GM21529 (cell line): ENCODE measurements around the gene HTR5A.

ENCODE experiments used
- ATAC-seq: cut with Tn5 transposase; IDR thresholded peaks from one replicate; pipeline ENCODE4 v1.9.1; 2021; ENCODE audit not compliant: unreplicated experiment

Gene HTR5A

GRCh38 chr7:155084969-155085368 lies 14.8 kb downstream of the HTR5A start:
- no peak for ATAC-seq

- no peak for ATAC-seq
Measured at GRCh38 chr7:155090684-155091083, 20.6 kb downstream of the HTR5A start.

GRCh38 chr7:155093596-155093995 lies 23.5 kb downstream of the HTR5A start:
- no peak for ATAC-seq

DNA sequence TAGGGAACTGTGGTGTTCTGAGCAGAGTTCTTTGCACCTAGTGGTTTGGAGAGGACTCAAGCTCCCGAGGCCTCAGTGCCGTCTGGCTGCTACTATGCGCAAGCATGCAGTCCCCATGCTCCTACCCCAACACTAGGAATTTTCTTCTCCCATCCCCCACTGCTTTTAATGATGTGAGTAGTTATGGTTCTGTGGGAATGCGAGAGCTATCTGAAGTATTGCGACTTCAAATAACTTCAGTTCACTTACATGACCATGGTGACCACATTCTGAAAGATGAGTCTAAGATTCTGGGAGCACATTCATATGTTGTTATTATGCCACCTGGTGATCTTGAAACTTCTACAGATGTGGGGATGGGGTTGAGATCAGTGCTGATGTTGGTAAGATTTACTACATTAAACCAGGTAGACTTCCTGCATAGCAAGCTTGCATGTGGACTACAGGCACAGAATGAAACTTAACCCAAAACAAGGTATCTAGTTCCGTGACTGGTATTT lies 24.6 kb downstream of the HTR5A start:
- no peak for ATAC-seq

GRCh38 chr7:155097338-155097737 lies 27.2 kb downstream of the HTR5A start:
- no peak for ATAC-seq

DNA sequence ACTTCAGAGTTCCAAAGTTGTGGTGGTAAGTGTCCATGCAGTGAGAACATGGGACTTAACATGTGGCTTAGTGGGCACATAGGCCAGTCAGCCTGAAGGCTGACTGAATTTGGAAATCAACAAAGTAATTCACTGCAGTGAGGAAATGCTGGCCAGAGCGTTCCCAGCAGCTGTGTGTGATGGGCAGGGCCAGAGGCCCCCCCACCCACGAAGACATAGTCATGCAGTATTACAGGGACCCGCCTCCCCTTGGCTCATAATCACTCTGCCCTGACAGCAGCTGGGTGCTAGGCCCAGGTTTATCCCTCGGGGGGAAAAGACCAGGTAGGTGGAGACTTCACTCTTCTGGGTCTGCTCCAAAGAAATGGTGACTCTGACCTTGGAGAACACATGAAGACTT lies 33.7 kb downstream of the HTR5A start:
- no peak for ATAC-seq

GRCh38 chr7:155104913-155105312 lies 34.8 kb downstream of the HTR5A start:
- ATAC-seq, result no peak

DNA sequence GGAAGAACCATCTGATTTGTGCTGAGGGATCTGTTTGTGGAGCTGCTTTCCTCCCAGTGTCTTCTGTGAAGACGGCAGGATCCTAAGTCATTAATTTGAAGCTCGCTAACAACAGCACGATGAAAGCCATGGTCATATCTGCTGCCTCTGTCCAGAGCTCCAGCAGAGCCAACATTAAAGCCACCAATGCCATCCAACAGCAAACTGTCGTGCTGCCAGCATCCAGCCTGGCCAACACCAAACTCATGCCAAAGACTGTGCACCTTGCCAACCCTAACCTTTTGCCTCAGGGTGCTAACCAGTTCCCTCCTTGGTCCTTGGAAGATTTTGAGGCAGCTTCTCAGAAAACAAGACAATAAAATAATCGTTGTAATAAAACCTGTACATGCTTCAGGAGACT lies 36.2 kb downstream of the HTR5A start:
- no peak for ATAC-seq

DNA sequence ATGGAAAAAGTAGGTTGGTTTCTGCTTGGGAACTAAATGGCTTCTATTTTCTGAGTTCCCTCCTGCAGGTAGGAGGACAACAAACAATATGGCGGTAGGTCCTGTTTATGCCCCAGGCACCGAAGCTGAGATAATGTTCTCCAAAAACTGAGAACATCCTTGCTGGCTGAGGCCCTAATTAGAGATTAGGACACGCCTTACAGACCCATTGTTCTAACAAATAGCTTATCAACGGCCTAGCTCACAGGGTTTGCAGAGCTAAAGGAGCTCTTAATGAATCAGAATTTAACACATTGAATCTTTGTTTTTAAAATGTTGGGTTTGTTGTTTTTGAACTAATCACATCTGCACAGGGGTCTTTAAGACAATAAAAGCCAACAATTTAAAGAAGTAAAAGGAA lies 37.0 kb downstream of the HTR5A start:
- no peak for ATAC-seq

DNA sequence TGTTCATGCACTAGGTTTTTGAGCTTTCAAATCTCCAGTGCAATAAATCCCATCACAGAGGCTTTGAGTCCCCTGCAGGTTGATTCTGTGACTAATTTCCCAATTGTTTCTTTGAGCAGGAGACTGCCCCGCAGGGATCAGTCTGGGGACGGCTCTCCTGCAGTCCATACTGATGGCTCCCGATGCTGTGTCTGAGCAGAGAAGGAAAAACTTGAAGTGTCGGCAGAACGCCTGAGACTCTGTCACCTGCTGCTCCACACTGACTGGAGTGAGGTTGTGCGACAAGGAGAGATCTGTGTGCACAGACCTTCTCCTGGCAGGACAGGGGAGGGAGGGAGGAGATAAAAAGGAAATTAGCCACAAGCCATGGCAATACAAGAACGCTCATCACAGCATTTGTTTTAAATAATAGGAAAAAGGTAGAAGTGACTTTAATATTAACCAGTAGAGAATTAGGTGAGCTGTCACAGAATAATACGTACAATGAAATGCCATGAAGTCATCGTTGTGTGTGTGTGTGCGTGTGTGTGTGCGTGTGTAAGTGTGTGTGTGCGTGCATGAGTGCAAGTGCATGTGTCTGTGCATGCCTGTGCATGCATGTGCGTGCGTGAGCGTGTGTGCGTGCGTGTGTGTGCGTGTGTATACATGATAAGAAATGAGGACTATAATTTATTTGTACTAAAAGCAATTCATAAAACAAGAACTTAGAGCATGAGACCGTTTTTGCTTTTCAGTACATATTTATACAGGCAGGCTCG lies 38.2 kb downstream of the HTR5A start:
- no peak for ATAC-seq

GRCh38 chr7:155109121-155109520 lies 39.0 kb downstream of the HTR5A start:
- ATAC-seq, result no peak

- ATAC-seq, result no peak
Measured at GRCh38 chr7:155115288-155115687, 45.2 kb downstream of the HTR5A start.

GRCh38 chr7:155119801-155120382 lies 49.8 kb downstream of the HTR5A start:
- ATAC-seq, result no peak

GRCh38 chr7:155120460-155120859 lies 50.3 kb downstream of the HTR5A start:
- ATAC-seq, result no peak

- ATAC-seq, result no peak
Measured at GRCh38 chr7:155122831-155123230, 52.7 kb downstream of the HTR5A start.

DNA sequence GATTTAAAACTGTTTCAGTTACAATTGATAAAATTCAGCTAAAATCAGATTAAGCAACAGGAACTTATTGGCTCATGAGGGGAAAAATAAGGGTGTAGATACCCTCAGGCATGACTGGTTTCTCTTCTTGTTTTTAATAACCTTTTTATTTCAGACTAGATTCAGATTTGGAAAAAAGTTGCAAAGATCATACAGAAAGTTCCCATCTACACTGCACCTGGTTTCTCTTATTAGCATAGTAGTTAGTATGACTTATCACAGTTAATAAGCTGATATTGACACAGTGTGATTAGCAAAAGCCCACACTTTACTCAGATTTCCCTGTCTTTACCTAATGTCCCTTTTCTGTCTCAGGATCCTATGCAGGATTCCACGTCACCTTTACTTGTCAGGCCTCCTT lies 53.3 kb downstream of the HTR5A start:
- ATAC-seq, result no peak

DNA sequence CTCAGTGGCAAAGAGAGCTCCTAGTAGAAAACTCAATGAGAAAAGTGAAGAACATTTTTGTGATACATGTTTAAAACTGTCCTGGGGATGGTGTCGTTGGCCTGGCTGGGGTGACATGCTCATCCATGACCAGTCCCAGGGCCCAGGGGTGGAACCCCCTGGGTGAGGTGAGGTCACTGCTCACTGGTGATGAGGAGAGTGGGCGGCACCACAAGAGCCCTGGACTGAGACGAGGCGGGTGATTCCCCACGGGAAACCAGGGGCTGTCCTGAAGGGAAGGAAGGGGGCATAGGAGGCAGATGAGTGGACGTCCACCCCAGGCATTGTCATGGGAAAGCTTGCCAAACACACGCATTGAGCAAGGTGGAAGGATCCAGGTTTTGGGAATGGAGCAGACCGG lies 54.6 kb downstream of the HTR5A start:
- ATAC-seq, result no peak

- no peak for ATAC-seq
Measured at GRCh38 chr7:155129186-155129585, 59.1 kb downstream of the HTR5A start.

GRCh38 chr7:155129789-155130188 lies 59.7 kb downstream of the HTR5A start:
- ATAC-seq, result no peak

- no peak for ATAC-seq
Measured at GRCh38 chr7:155130493-155130892, 60.4 kb downstream of the HTR5A start.

DNA sequence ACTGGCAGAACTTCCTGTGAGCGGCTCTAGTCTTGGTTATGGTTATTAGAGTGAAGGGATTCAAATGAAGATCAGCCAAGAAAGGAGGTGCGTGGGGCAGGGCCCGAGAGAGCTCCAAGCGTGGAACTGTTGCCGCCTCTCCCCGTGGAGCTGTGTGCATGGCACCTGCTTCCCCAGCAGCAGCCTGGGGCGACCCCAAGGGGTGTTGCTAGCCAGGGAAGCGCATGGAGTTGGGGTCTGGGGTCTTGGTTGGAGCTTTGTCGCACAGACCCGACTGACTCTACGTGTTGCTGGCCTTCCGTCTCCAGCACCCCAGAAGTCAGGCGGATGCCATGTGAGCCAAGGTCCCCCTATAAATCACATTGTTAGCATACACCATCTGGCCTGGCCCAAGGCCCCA lies 61.0 kb downstream of the HTR5A start:
- no peak for ATAC-seq

GRCh38 chr7:155132431-155132830 lies 62.3 kb downstream of the HTR5A start:
- no peak for ATAC-seq
